ENCODE measurements around the gene FAM168B. TPM values are rescaled to one million over a fixed set of nuclear protein-coding genes. Genes with fewer than 3 reads are reported as not detected.

The FAM168B gene
- polyA plus RNA-seq, 4 donors = 117 to 134 (median 126) TPM

DNA sequence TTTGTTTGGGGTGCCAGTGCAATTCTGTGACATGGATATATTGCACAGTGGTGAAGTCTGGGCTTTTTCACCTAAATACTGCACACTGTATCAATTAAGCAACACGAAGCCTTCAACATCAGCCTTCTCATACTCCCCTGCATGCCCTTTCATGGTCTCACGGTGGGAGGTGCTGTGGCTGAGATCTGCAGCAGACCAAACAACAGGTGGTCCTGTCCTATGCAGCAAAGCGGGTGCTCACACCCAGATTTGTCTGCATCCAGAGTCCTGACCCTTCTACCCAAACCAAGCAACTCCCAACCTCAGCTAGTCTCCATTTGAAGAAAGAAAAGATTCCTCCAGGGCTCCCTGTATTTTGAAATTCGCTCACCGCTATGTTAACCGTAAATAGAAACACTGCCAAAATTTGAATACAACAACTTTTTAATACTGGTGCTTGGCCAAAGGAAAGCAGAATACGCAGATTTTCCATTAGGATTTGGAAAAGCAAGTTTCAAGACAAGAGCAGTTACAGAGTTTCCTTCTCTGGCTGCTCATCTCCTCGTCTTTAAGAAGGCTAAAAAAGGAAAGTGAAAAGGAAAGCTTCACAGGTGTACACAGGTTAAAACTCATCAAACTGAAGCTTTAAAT lies 34.9 kb downstream of the FAM168B start:
- no peak for DNase-seq (ENCODE audit: low read depth in 4 of 4, low spot score in 3 of 4)

DNA sequence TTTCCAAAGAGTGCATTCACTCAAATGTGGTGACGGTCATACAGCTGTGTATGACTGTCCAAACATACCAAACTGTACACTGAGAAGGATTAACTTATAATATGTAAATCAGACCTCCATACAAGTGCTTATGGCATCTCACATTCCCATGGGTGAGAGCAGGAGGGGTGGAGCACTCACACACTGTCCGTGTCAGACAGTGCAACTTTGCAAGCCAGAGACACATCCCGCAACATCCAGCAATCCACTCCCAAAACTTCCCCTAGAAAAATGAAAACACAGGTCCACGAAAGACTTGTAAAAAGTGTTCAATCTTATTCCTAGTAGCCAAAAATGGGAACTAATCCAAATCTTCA lies 36.4 kb downstream of the FAM168B start:
- DNase-seq (ENCODE audit: low read depth in 4 of 4, low spot score in 3 of 4) = no peak

DNA sequence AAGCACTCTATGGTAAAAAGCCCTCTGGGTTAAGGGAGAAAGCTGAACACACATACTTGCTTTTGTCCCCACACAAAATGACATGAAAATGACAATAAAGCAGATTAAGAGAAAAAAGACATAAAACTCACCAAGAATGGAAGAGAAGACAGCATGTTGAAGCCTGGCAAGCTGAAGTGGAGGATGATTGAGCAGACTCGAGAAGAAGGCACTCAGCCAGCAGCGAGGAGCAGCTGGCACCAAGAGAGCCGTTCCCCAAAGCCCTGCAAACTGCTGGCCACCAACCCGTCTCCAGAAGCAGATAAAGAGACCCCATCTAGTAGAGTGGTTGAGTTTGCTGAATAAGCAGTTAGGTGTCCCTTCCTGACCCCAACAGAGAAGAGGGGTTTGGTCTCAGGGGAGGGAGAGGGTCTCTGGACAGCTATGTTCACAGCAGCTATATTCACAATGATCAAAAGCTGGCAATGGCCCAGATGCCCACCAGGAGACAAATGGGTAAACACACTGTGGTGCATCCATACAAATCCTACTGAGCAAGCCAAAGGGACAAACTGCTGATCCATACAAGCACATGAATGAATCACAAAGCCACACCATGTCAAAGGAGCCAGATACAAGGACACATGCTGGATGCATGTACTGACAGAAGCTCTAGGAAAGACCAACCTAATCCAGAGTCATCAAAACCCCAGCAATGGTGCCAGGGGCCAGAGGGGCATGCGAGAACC lies 36.9 kb downstream of the FAM168B start:
- DNase-seq (ENCODE audit: low read depth in 4 of 4, low spot score in 3 of 4) = no peak

DNA sequence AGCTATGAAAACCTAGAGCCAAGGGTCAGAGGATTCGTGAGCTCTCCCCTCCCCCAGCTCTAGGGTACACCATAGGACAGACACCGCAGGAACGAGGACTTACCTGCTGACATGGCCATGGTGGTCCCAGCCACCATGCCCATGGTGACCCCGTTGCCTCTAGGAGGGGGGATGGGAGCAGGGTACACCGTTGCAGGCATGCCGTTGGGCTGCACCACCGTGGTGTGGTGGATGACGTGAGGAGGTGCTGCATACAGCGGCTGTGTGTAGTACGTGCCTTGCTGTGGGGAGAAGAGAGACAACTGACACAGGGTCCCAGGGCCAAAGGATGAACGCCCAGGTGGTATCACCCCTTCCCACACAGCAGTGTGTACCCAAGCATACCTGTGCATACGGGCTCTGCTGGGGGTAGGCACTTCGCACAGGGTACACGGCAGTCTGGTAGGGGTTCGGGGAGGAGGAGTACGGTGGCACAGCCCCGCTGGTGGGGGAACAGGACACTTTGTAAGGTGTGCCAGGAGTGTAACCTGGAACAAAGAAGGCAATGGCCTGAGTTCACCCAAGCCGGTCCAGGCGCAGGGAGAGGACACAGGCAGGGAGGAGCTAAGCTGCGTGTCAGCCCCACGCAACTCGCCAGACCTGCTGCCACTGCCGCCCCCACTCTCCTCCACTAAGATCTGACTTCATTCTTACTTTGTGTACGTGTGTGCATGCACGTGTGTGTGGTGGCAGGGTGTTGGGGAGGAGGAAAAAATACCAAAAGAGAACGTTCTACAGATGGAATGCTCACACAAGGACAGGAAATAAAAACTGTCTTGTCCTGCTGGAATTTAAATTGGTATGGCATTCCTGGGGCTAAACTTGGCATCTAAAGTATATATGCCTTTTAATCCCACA lies 37.8 kb downstream of the FAM168B start:
- no peak for DNase-seq (ENCODE audit: low read depth in 4 of 4, low spot score in 3 of 4)

DNA sequence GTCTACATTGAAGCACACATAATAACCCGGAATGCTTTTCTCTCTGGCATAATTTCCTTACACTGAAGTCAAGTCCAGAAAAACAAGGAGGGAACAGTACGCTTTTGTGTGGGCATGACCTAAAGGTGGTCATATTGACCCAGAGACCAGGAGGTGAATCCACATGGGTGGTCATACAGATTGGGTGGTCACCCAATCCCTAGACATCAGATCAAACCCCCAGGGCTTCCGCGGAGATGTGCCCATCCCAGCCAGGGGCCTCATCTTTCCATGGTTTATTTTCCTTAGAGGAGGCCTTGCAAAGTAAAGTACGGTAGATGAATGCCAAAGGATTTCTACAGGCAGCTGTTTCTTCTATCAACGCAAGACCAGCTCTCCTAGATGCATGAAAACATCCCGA lies 38.8 kb downstream of the FAM168B start:
- no peak for DNase-seq (ENCODE audit: low read depth in 4 of 4, low spot score in 3 of 4)

DNA sequence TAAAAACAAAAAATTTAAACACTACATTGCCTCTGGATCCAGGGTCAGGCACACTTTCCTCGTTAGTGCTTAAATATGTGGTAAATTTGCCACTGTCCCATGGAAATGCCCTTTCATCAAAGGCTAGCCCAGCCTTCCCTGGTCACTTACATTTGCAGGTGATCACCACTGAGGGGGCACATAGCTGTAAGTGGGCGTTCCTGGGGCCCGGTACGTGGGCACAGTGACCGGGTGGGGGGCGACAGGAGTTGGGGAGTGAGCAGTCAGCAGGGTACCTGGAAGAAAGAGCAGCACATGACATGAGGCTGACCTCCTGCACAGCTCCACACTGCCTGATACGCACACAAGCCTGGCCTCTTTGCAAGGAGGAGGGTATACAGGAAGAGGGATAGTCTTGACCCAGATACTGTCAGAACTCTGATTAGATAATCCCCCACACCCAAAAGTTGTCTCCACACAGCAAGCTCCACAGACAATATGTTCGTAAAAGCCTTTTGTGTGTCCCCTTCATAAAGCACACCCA lies 40.5 kb downstream of the FAM168B start:
- no peak for DNase-seq (ENCODE audit: low read depth in 4 of 4, low spot score in 3 of 4)

DNA sequence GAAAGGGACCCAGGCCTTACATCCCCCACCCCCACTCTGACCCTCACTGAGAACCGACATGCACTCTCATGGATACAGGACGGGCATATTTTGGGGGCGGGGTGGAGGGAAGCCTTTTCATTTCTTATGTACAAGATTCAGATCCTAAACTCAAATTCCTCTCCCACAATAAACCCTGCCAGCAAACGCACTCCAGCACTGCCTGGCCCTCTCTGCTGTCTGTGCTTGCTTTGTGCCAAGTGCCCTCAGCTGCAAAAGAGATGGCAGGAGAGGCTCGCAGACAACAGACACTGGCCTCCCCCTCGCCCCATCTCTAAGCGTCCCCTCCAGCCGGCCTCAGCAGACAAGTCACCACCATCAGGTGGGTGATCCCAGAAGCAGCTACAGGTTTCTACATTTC lies 42.4 kb downstream of the FAM168B start:
- no peak for DNase-seq (ENCODE audit: low read depth in 4 of 4, low spot score in 3 of 4)

DNA sequence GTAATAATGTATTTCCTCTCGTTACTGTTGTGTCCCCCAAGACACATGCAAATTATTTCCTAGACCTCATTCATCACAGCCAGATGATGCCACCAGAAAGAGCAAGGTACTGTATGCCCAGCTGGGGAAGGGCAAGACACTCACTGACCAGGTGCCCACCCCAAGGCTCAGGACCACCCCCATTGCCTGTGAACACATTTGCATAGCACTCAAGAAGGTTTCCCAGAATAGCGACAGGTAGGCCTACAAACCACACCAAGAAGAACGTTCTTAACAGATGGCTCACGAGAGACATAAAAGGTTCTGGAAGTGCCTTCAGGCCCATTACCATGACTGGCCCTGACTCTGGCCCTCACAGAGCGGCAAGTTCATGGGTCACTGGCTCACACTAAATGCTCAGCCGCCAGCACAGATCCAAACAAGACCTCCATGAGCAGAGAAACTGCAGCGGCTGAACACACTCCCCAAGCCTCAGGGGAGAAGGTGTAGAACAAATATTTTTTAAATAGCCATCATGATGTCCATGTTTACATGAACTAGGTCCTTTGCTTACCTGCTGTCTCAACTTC lies 44.0 kb downstream of the FAM168B start:
- DNase-seq (ENCODE audit: low read depth in 4 of 4, low spot score in 3 of 4) = no peak

DNA sequence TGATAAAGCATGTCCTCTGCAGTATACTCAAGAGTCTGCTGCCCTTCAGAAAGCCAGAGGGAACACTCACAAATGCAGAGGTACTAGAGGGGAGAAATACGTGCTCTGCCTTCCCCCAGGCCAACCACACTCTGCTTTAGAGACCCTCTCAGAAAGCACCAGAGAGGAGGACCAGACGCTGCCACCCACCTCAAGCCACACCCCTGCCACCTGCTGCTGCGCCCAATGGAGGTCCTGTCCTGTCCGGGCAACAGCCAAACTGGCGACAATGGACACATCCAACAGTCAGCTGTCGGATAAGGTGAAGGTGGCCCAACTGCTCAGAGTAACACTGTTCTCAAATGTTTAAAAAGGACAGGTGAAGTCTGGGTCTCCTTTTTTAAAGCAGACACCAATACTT lies 44.6 kb downstream of the FAM168B start:
- no peak for DNase-seq (ENCODE audit: low read depth in 4 of 4, low spot score in 3 of 4)

DNA sequence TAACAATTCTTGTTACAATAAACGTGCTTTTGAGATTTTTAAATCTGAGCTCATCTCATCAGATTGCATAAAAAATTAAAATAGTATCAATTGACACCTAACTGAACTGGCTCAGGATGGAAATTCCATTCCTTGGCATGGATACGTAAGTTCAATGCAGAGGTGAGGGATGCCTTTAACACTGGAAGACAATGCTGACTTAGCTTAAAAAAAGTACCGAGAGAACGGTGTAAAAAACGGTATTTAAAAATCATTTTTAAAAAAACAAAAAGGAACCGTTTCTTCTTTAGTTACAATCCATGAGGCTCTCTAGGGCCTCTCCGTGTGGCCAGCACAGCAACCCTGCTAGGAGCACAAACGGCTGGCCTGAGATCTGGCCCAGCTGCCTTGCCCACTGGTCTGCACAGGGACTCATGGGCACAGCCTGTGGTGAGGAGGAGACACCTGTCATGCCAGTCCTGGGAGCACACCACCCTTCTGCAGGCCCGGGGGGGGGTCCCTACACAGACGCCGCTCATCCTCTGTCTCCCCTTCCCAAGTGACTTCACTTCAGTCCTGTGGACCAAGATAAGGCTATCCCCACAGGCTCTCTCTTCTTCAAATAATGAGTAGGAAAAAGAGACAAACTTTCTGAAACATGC lies 45.2 kb downstream of the FAM168B start:
- no peak for DNase-seq (ENCODE audit: low read depth in 4 of 4, low spot score in 3 of 4)

DNA sequence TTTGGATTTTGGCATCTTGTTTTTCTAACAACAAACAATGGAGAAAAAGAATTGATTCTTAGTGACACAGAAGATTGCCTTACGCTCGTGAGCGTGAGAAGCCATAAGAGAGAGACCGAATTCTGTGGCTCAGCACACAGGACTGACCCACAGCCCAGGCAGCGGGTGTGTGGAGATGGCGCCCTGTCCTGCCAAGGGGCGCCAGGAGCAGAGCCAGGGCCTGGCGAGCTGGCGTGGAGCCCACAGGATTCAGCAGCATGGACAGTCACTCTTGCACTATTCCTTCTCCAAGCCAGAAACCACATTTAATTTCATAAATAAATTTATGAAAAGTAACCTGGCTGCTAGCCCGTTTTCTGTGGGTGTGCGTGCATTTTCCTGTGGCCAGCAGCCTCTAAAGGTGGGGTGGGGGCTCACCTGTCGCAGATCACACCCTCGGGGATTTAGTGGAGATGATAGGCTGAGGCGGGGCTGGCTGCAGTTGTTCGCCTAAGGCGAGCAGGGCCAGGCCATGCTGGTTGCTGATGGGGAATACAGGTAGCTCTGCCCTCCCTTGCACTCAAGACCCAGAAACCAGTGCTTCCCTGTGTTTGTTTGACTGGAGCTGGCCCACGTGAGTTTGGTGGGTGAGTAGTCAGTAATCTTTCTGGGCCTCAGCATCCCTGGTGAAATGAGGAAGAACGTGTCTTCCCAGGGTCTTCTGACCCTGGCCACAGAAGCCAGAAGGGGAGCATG lies 46.2 kb downstream of the FAM168B start:
- DNase-seq (ENCODE audit: low read depth in 4 of 4, low spot score in 3 of 4) = no peak

DNA sequence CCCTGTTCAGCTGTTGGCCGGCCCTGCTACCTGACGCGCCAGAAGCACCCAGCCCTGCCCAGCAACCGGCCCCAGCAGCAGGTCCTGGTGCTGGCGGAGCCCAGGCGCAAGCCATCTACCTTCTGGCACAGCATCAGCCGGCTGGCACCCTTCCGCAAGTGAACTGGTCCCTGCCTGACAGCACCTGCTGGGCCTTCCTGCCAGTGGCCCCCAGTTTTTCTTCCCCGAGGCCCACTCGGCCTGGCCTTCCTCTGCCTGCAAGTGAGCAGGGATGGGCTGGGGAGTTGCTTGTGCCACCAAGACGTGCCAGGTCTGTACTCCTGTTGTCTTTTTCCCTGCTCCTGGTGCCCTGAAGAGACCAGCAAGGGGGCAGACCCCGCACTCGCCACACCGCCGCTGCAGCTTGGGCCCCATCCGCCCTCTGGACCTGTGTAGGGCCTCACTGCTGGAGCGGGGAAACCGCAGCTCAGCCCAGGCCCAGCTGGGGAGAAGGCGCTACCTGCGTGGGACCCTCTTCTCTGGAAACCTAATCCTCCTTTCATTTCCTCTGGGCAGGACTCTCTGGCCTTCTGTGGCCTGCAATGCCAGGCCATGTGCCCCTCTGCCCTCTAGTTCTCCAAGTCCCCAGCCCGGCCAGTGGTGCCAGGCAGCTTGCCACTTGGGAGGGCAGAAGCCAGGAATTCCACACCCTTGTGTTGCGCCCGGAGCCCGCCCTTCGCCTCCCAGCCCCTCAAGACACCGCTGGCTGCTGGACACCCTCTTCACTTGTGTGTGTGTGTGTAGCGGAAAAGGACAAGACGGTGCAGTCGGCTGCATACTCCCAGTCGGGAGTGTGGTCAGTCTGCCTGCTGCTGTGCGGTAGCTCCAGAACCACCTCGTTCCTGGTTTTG lies 47.0 kb downstream of the FAM168B start:
- no peak for DNase-seq (ENCODE audit: low read depth in 4 of 4, low spot score in 3 of 4)

DNA sequence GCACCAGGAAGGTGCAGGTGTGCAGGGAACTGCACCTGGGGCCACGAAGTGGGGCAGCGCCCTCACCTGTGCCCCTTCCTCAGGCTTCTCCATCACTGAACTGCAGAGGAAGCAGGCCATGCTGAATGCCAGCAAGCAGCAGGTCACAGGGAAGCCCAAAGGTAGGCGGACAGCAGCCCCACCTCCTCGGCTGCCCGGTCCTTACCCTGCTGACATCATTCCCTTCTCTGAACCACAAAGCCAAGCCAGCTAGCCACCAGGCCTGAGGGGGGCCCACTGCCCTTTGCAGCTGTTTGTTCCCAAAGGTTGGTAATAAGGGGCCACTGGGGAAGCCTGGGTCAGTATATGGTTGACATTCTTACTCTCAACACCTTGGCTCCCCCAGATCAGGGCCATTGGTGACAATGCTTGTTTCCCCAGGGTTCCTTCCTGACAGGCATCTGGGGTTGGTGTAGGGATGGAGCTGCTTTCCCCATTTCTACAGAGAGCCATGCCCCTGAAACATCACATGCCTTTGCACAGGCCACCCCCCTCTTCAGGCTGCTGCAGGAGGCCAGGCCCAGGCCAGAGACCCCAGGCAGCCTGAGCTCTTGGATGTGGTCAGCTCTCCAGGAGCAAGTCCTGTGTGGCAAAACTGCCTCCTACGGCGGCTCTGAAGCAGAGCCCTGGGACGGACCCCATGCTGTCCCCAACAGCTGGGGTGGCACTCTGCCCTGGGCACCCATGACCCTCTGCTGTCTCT lies 47.8 kb downstream of the FAM168B start:
- DNase-seq (ENCODE audit: low read depth in 4 of 4, low spot score in 3 of 4) = no peak

DNA sequence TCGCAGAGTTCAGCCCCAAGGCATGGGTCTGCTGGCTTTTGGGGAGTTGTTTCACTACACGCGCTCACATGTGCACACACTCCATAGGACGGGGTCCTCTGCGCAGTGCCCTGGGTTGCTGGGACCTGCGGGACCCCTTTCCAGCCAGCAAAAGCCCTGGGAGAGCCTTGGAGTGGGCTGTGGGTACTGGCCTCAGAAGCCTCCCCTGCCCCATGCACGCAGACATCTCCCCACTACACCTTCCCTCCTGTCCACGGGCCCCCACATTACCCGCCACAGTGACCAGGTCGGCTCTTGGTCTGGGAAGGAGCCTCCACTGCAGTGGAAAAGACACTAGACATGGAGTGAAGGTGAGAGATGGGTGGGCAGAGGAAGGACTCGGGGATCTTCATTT lies 48.5 kb downstream of the FAM168B start:
- no peak for DNase-seq (ENCODE audit: low read depth in 4 of 4, low spot score in 3 of 4)

DNA sequence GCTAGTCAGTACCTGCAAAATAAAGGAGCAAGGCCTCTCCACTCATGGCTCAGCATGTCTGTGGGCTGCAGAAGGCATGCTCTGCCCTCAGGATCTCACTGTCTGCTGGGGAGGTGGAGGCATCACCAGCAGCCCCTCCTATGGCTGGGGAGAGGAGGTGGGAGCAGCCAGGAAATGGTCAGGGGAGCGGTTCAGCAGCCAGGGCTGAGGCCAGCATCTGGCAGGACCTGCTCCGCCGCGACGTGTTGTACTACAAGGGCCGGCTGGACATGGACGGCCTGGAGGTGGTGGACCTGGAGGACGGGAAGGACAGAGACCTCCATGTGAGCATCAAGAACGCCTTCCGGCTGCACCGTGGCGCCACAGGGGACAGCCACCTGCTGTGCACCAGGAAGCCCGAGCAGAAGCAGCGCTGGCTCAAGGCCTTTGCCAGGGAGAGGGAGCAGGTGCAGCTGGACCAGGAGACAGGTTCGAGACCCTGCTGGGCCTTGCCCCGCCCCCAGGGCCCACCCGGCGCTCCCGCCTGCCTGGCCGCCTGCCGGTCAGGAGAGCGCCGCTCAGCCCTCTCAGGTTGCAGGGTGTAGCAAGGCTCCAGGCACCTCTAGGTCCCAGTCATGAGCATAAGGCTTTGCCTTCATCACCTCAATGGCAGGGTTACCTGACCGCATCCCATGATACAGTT lies 49.0 kb downstream of the FAM168B start:
- no peak for DNase-seq (ENCODE audit: low read depth in 4 of 4, low spot score in 3 of 4)

DNA sequence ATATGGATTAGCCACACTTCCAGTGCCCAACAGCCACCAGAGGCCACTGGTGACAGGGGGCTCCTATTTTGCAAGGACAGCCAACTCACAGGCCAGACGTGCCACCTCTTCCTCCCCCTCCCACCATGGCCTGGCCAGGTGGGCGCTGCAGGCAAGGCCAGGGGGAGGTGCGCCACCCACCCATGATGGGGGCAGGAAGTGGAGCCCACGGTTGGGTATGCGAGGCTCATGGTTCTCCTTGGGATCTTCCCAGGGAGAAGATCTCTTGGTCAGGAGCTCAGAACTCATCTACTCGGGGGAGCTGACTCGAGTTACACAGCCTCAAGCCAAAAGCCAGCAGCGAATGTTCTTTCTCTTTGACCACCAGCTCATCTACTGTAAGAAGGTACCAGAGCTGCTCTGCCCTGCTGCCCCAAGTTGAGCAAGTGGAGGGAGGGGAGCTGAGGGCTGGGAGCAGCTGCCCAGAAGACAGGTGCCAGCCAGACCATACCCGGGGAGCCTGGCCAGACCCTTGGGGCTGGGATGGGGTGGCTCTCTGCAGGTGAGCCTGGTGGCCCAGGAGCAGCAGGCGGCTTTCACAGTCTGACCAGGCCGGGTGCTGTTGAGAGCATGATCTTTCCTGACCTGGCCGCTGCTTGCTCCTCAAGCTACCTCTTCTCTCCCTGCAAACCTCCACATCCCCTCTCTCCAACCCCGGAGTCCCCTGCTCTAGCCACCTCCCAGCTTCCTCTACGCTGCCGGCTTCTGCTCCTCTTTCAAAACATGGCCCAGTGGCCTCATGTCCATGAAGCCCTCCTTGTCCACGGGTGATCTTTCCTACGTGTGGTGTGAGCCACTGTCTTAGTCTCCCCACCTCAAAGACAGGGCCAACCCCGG lies 49.8 kb downstream of the FAM168B start:
- no peak for DNase-seq (ENCODE audit: low read depth in 4 of 4, low spot score in 3 of 4)

Data from right renal pelvis (tissue), 4 donors.